Esophagus squamous epithelium (tissue), 5 donors: ENCODE data around the gene TTK. TPM values are rescaled to one million over a fixed set of nuclear protein-coding genes. Genes with fewer than 3 reads are reported as not detected.
"Not testable (repeated sequence)": the region's sequence is repeated elsewhere in the genome, so short reads cannot be mapped to it uniquely, and the experiment has no call there.

Experiments
- DNase-seq: peaks from one replicate; lab custom pipeline; 2025; lab: John Stamatoyannopoulos, UW
- H3K27ac ChIP-seq, 4 donors: fragments of 200-600 bp; sonication (generic); one replicate each; pipeline ENCODE4 v1.5.1; 2016 to 2019; ENCODE audit warnings: mild to moderate bottlenecking in 1 of 4
- H3K27me3 ChIP-seq, 4 donors: fragments of 200-600 bp; sonication (generic); 1 replicate in 3 of 4; 2 replicates in 1 of 4; pipeline versions ENCODE4 v1.5.1 to v1.6.0; 2017 to 2021; ENCODE audit warnings: antibody characterized with exemption in 1 of 4
- H3K36me3 ChIP-seq, 3 donors: fragments of 200-600 bp; sonication (generic); one replicate each; pipeline ENCODE4 v1.5.1; 2016 to 2019
- H3K4me1 ChIP-seq, 3 donors: fragments of 200-600 bp; sonication (generic); one replicate each; pipeline ENCODE4 v1.5.1; 2017 to 2019
- H3K4me3 ChIP-seq, 4 donors: fragments of 200-600 bp; sonication (generic); 1 replicate in 3 of 4; 2 replicates in 1 of 4; pipeline ENCODE4 v1.5.1; 2016 to 2019; ENCODE audit warnings: mild to moderate bottlenecking in 2 of 4, moderate library complexity in 1 of 4
- H3K9me3 ChIP-seq, 3 donors: fragments of 200-600 bp; sonication (generic); one replicate each; pipeline ENCODE4 v1.5.1; 2016 to 2019
- POLR2A ChIP-seq, 4 donors: fragments of 450-650 bp; IDR thresholded peaks; one replicate each; pipeline ENCODE4 v1.6.1; 2017; ENCODE audit warnings: antibody characterized with exemption in 4 of 4, mild to moderate bottlenecking in 4 of 4, moderate library complexity in 3 of 4
- WGBS, 2 donors: methylation state at CpG; one replicate each; pipeline ENCODE4 v1.1.5; 2018; 5-methylcytosine and 5-hydroxymethylcytosine counted together
- intact Hi-C: fragments of 100-400 bp; cut with DNase I; formaldehyde crosslinking; loops from one replicate; pipeline ENCODE4 v1.15.0; 2022
- total RNA-seq, 4 donors: library from RNA; depleted of rRNA; stranded (reverse); fragments of >200 nt; gene quantifications; one replicate each; pipeline ENCODE4 v1.1.0, GENCODE V29; 2016
- TF ChIP-seq, protein P1 (sequence below), 6 experiments: fragments of 450-650 bp in 4 of 6; fragments of 200-600 bp in 2 of 6; sonication (generic) in 2 of 6; IDR thresholded peaks; one replicate each; pipeline ENCODE4 v1.5.1; 2016 to 2019; ENCODE audit warnings: antibody characterized with exemption in 6 of 6, mild to moderate bottlenecking in 4 of 6, moderate library complexity in 4 of 6
- donor health status: DM: yes; HTN: yes; CAD: no.

The TTK gene
- total RNA-seq, 4 donors from 2014 or later = 2.7 to 18.3 (median 9.8) TPM

DNA sequence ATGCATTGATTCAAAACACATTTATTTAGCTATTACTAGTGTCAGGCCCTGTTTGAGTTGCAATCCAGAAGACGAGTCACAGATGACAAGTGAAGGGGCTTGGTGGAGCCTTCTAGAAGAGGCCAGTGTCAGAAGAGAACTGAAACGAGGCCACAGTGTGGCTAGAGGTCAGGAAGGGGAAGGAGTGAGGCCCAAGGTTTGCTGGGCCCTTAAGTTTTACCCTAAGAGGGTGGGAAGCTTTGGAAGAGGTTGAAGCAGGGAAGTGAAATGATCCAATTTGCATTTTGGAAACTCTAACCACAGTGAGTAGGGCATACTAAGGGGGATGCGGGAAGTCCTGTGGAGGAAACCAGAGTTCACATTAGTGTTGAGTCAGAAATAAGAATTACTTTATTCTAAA, 25.0 kb downstream of the TTK start:
- Histone ChIP-seq H3K9me3 (no peaks in the 10 kb centered on the region), H3K4me3 (no peak overlapping the region), H3K4me1 (no peaks in the 10 kb centered on the region), H3K27ac (no peak overlapping the region), H3K27me3 (no peaks in the 10 kb centered on the region), H3K36me3 (no peaks in the 10 kb centered on the region)
- DNase-seq = no peak
- intact Hi-C loops = no loop called here
- WGBS, 2 donors = 65 to 82% methylated on average over 3 of the region's 3 CpGs
- no peak for TF ChIP-seq POLR2A (IDR thresholded peaks at IDR 0.05)
- TF ChIP-seq, protein P1, sequence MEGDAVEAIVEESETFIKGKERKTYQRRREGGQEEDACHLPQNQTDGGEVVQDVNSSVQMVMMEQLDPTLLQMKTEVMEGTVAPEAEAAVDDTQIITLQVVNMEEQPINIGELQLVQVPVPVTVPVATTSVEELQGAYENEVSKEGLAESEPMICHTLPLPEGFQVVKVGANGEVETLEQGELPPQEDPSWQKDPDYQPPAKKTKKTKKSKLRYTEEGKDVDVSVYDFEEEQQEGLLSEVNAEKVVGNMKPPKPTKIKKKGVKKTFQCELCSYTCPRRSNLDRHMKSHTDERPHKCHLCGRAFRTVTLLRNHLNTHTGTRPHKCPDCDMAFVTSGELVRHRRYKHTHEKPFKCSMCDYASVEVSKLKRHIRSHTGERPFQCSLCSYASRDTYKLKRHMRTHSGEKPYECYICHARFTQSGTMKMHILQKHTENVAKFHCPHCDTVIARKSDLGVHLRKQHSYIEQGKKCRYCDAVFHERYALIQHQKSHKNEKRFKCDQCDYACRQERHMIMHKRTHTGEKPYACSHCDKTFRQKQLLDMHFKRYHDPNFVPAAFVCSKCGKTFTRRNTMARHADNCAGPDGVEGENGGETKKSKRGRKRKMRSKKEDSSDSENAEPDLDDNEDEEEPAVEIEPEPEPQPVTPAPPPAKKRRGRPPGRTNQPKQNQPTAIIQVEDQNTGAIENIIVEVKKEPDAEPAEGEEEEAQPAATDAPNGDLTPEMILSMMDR (IDR thresholded peaks at IDR 0.05) = no peak

DNA sequence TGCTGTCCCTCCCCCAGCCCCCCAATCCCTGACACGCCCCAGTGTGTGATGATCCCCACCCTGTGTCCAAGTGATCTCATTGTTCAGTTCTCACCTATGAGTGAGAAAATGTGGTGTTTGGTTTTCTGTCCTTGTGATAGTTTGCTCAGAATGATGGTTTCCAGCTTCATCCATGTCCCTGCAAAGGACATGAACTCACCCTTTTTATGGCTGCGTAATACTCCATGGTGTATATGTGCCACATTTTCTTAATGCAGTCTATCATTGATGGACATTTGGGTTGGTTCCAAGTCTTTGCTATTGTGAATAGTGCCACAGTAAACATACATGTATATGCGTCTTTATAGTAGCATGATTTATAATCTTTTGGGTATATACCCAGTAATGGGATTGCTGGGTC, 43.8 kb downstream of the TTK start:
- H3K4me1 ChIP-seq, H3K36me3 ChIP-seq, intact Hi-C loops, DNase-seq, H3K27ac ChIP-seq, H3K9me3 ChIP-seq, H3K4me3 ChIP-seq, H3K27me3 ChIP-seq: not testable (repeated sequence)
- whole genome bisulfite sequencing, 2 donors = 97 to 100% methylated on average over 3 of the region's 3 CpGs

DNA sequence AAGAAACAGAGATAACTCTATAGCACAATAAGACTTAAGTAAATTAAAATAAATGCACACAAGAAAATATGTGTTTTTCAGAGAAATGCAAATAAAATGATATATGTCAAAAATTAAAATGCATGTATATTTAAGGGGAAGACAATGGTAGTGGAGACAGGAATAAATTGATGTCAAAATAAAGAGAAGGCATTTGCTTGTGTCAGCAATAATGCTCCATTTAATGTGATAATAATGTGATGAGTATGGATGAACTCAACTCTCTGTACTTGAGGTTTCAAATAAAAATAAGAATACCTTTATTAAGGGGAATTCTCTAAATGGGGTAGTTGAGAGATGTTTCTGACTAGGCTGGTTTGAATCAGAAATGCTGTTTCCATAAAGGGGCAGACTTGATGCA, 56.3 kb downstream of the TTK start:
- intact Hi-C loops = no loop called here
- Histone ChIP-seq H3K4me3 (no peak overlapping the region), H3K4me1 (no peaks in the 10 kb centered on the region), H3K27me3 (no peaks in the 10 kb centered on the region), H3K36me3 (no peaks in the 10 kb centered on the region), H3K9me3 (no peaks in the 10 kb centered on the region), H3K27ac (no peak overlapping the region)
- no peak for DNase-seq
- TF ChIP-seq POLR2A (IDR thresholded peaks at IDR 0.05) = no peak
- TF ChIP-seq, protein P1 (IDR thresholded peaks at IDR 0.05) = no peak

DNA sequence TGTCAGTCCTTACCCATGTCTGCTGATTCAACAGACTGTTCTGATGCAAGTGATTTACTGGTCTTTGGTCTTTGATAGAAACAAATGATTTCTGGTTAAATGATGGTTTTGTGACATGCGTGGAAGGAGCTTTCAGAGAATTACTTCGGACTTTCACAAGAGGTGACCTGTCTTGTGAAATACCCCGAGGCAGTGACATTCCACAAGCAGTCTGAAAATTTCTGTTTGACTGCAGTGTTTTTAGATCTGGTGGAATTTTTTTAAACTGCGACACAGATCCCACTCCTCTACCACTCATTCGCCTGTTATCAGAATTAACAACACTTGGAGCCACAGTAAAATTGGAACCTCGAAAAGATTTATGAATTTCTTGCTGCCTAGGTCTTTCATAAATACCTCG, 63.7 kb downstream of the TTK start:
- H3K36me3 ChIP-seq, H3K9me3 ChIP-seq, H3K4me3 ChIP-seq, H3K4me1 ChIP-seq, H3K27me3 ChIP-seq, H3K27ac ChIP-seq, DNase-seq, intact Hi-C loops: not testable (repeated sequence)
- 81 to 83% methylated on average over 7 of the region's 7 CpGs for WGBS, 2 donors

DNA sequence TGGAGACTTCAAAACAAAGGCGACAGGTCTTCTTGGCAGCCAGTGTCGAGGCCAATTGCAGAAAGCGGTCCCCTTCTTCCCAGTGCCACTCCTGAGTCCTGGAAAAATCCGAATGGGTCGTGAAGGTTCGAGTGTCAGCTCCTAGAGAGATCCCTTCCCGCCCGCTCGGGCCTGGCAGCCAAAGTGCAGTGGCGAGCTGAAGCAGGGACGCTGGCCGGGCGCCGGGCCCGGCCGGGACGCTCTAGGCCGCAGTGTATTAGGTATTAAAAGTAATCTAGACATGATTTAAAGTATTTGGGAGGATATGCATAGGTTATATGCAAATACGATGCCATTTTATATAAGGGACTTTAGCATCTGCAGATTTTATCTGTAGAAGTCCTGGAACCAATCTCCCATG, 66.0 kb downstream of the TTK start:
- H3K4me1 ChIP-seq, H3K4me3 ChIP-seq, H3K9me3 ChIP-seq, DNase-seq, H3K36me3 ChIP-seq, intact Hi-C loops, H3K27ac ChIP-seq, H3K27me3 ChIP-seq: not testable (repeated sequence)
- WGBS, 2 donors = 88 to 97% methylated on average over 5 to 7 of the region's 19 CpGs

DNA sequence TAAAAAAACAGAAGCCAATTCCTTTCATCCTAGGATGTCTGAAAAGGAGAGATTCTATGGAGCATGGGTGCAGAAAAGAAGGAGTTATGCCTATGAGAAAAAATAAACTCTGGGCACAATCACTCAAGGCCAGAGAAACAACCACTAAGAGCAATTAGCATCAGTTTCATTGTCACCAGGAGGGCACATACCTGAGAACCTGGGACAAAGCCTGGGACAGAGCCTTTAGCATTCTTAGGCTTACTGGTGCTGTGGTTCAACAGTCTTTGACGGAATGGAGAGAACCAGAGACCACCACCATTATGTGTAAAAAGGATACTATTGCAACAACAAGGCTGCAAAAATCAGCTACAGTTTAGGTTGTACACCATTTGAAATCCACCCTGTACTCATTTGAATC, 72.6 kb downstream of the TTK start:
- 56 to 73% methylated on average over 1 of the region's 1 CpG for WGBS, 2 donors
- intact Hi-C loops = no loop called here
- Histone ChIP-seq H3K36me3 (no peaks in the 10 kb centered on the region), H3K9me3 (no peaks in the 10 kb centered on the region), H3K27me3 (no peaks in the 10 kb centered on the region), H3K4me3 (no peak overlapping the region), H3K27ac (no peak overlapping the region), H3K4me1 (no peaks in the 10 kb centered on the region)
- no peak for TF ChIP-seq POLR2A (IDR thresholded peaks at IDR 0.05)
- TF ChIP-seq, protein P1 (IDR thresholded peaks at IDR 0.05) = no peak
- no peak for DNase-seq

DNA sequence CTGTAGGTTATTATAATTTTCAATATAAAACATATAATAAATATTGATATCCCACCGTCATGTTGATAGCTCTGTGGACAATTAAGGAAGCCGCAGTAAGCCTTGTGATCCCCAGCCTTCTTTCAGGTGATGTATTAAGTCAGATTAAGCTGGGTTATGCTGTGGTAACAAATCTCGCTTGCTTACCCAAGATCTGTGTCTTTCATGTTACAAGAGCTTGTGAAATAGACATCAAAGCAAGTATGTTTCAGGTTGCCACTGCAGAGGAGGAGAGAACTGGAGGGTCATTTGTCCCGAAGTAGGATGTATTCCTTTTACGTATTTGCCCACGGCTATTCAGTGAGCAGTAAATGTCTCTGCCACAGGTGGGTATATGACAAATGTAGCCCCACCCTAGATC, 84.2 kb downstream of the TTK start:
- TF ChIP-seq POLR2A (IDR thresholded peaks at IDR 0.05) = no peak
- TF ChIP-seq, protein P1 (IDR thresholded peaks at IDR 0.05) = no peak
- H3K36me3 ChIP-seq = no peaks in the 10 kb centered on the region
- H3K27me3 ChIP-seq = no peaks in the 10 kb centered on the region
- H3K4me3 ChIP-seq = no peak overlapping the region
- H3K4me1 ChIP-seq = no peaks in the 10 kb centered on the region
- no peaks in the 10 kb centered on the region for H3K9me3 ChIP-seq
- H3K27ac ChIP-seq = no peak overlapping the region
- 81 to 89% methylated on average over 6 of the region's 6 CpGs for WGBS, 2 donors
- DNase-seq = no peak
- intact Hi-C loops = no loop called here
